ENCODE measurements around the gene GALNT1.

GALNT1 gene

GRCh38 chr18:35682281-35682867 is 100.8 kb downstream of the GALNT1 start:
- DNase-seq: no peak

DNA sequence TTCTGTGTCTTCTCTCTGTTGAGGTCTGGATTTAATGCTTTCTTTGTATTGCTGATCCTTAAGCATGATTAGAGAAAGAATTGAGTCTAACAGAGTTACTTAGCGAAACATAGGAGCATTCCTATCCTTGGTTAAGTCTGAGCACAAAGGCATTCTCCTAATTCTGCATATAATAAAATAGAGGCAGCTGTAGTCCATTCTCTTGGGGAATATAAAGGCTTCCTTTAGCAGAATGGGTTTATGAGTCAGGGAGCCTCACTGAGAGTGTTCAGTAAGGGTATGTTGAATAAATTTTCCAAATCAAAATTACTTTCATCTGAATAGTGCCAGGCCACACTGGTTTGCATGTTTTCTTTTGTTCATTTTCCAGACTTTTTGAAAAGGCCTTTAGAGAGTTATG is 101.5 kb downstream of the GALNT1 start:
- no peak for DNase-seq

GRCh38 chr18:35688757-35689156 is 107.2 kb downstream of the GALNT1 start:
- DNase-seq: no peak

- no peak for DNase-seq
Measured at GRCh38 chr18:35689728-35690127, 108.2 kb downstream of the GALNT1 start.

DNA sequence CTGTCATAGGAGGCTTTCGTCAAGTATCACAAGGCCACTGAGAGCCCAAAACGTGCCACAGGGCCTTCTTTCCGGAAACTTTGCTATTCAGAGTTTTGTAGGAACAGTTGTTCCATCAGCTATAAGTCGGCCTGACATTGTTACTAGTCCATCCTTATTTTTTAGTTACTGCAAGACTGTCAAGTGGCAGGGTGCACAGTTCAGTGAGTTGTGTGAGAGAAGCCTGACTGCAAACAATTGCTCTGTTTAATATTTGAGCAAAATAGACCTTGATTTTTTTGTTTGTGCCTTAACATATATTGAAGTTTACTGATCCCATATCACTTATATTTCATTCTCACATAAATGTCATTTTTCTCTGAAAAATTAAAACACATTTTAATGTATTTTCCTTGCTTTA is 110.1 kb downstream of the GALNT1 start:
- DNase-seq: no peak

DNA sequence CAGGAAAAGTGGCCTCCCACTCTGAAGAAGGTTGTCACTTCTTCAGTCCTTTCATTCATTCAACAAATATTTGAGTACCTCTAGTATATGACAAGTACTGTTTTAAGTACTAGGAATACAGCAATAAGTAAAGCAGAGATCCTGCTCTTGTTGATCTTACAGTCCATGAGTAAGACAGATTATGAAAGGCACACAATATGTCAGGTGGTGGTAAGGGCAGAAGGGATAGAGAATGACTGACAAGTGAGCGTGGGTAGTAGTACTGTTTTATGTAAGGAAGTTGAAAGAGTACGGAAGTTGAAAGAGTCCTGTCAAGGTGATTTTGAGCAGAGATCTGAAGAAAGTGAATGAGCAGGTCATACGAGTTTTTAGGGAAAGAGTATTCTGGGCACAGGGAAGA is 111.3 kb downstream of the GALNT1 start:
- no peak for DNase-seq

GRCh38 chr18:35693829-35694228 is 112.3 kb downstream of the GALNT1 start:
- no peak for DNase-seq

- no peak for DNase-seq
Measured at GRCh38 chr18:35694808-35695207, 113.3 kb downstream of the GALNT1 start.

- DNase-seq: no peak
Measured at GRCh38 chr18:35695384-35695783, 113.8 kb downstream of the GALNT1 start.

DNA sequence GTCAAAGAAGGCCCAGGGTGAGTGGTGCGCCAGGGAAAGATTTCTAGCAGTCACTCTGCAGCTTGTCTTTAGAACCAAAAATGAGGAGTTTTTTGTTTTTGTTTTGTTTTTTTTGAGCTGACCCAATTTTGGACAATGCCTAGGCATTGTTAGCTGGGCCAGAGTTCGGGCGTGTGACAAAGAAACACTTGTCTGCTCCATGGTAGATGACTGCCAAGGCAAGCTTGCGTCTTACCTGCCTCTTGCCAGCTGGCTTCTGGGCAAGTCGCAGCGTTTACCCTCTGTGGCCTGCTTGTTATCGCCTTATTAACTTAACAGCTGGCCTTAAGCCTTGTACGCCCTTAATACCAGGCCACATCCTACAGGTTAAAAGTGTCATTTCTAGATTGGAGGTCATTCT is 114.3 kb downstream of the GALNT1 start:
- no peak for DNase-seq

DNA sequence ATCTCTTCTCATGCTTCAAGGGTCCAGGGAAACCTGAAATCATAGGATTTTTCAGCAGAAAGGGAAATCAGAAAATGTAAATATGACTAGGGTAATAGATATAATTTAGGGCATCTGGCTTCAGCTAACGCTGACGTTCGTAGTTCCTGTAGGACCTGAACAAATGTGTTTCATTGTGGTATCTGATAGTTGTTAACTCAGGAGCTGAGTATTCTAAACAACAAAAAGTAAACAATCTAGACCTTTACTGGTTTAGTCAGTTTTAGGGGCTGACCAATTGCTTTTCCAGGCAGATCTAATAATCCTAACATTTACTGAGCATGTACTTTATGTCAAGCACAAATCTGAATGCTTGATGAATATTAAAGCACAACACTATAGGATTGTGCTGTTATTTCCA is 114.8 kb downstream of the GALNT1 start:
- no peak for DNase-seq

DNA sequence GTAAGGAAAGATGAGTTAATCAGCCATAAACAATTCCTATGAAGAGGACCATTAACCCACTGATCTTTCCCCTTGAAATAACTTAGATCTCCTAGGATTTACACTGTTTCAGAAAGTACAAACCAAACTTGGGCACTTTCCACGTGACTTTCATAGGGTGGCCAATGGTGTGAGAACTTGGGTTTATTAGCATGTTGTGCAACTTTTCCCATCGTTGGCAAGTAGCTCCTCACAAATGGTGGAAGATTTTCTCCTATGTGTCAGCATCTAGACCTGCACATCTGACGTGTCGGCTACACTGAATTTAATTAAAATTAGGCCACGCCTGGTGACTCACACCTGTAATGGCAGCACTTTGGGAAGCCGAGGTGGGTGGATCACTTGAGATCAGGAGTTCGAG is 116.3 kb downstream of the GALNT1 start:
- no peak for DNase-seq

- no peak for DNase-seq
Measured at GRCh38 chr18:35703043-35703688, 121.6 kb downstream of the GALNT1 start.

DNA sequence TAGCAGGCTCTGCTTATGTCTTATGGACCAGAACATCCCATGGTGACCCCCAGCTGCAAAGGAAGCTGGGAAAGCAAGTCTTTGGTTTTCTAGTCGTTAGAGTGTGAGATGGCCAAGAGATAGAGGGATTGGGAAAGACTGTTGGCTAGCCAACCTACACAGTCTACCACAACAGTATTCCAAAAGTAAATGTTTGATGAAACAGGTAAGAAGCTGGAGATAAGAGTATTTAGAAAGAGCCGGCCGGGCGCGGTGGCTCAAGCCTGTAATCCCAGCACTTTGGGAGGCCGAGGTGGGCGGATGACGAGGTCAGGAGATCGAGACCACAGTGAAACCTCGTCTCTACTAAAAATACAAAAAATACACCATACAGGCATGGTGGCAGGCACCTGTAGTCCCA is 124.4 kb downstream of the GALNT1 start:
- DNase-seq: no peak

DNA sequence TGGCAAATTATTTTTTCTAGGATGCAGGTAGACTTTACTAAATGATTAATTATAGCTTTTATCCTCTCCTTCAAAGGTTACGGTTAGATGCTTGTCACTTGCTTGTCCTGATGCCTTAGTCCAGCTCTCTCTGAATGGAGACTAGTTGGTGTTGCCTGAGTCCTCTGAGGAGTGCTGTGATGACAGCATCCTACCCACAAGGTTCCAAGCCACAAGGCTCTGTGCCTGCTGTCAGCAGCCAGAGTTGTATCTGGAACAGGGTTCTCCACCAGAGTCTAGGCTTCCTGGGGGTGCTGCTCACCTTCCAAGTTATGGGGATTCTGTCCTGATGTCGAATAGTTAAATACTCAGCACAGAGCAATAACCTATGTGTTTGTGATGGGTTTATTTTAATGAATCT is 125.7 kb downstream of the GALNT1 start:
- no peak for DNase-seq

GRCh38 chr18:35707674-35708073 is 126.1 kb downstream of the GALNT1 start:
- no peak for DNase-seq

DNA sequence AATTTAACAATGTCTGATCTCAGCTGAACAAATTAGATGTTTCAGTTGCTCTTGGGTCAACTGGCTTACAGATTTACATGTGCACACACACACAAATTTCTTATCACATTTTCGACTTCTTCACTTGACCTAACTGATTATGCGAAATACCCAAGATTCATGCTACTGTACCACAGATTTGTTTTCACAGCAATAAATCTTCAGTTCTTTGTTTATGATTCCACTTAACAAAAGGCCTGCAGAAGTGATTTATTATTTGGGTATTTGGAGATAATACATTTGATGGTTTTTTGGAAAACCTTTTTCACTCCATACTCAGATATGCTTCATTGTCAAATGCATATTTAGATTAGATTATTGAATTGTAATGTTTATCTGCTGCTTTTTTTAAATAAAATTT is 129.0 kb downstream of the GALNT1 start:
- DNase-seq: no peak

- DNase-seq: no peak
Measured at GRCh38 chr18:35711227-35711626, 129.7 kb downstream of the GALNT1 start.

DNA sequence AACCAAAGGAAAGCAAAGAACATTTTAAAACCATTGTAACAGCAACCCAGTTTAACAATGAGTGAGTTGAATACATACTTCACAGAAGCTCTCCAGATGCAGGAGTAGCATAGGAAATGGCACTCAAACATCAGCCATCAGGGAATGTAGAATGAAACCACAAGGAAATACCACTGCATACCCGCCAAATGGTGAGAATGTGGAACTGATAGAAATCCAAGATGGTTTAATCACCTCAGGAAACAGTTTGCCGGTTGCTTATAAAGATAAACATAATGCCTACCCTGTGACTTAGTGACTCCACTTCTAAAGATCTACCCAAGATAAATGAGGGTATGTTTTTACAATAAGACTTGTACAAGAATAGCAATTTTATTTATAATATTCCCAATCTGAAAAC is 132.0 kb downstream of the GALNT1 start:
- no peak for DNase-seq

- DNase-seq: no peak
Measured at GRCh38 chr18:35714539-35714938, 133.0 kb downstream of the GALNT1 start.

DNA sequence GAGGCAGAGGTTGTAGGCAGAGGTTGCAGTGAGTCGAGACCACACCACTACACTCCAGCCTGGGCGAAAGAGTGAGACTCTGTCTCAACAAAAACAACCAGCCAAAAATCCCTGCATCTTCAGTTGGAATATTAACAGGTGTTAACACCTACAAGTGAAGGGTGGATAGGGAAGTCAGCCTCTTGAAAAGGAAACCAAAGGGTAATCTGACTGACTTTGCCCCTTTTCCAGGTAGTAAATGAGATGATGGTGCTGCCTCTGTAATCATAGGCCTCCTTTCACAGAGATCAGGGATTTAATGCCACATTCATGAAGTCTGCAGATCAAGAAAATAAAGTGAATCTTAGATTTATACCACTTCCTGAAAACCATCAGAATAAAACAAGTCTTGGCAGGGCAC is 133.6 kb downstream of the GALNT1 start:
- DNase-seq: no peak

GRCh38 chr18:35716169-35716831 is 134.8 kb downstream of the GALNT1 start:
- no peak for DNase-seq

- no peak for DNase-seq
Measured at GRCh38 chr18:35717182-35717581, 135.6 kb downstream of the GALNT1 start.

DNA sequence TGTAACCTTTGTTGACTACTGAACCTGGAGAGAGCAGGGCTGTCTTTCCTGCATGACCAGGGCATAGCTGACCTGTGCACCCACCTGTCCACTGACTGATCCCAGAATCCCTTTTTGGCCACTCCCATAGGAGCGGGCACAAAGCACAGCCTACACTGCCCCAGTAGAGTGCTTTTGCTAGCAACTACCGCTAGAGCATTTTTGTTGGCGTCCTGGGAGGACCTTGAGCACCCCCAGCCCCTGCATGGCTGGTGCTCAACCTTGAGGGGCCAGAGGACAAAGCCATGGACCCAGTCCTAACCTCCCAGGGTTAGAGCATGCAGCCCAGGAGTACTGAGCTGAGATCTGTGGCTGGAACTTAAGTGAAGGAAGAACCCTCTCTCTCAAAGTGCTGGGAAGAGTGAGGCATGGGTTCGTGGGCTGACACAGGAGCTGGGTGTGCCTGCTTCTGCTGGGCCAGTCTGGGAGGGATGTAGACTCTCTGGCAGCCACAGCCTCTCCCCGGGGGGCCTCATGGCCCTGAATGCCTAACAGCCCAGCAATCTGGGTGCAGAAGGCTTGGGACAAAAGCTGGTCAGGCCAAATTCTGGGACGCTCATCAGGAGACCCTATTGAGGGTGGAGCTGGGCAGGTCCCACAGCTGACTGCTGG is 140.0 kb downstream of the GALNT1 start:
- no peak for DNase-seq

All from right hindlimb (tissue), 1 donor.